ENCODE measurements around the gene ESPNL.
A peak's percentile ranks its signal among the peaks of the same experiment; 100 is the strongest.

ESPNL gene

DNA sequence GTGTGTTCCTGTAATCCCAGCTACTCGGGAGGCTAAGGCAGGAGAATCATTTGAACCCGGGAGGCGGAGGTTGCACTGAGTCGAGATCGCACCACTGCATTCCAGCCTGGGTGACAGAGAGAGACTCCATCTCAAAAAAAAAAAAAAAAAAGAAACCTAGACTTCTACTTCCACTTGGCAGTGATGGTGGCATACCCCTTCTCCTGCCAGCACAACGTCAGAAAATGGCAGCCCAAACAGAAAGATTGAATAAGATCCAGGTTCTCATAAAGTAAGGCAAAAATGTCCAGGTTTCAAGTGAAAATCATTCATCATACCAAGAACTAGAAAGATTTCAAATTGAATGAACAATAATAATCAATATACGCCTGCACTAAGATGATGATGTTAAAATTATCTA, 15.4 kb upstream of the ESPNL start:
- Mint-ChIP-seq H3K4me3 (no peak overlapping the region), H3K9me3 (no peaks in the 10 kb centered on the region), H3K27me3 (ENCODE audit: low read depth) (no peaks in the 10 kb centered on the region), H3K27ac (no peak overlapping the region), H3K4me1 (ENCODE audit: low read depth) (peaks cover 5% of the 10 kb centered on the region), H3K36me3 (ENCODE audit: low read depth) (peaks cover 42% of the 10 kb centered on the region)

DNA sequence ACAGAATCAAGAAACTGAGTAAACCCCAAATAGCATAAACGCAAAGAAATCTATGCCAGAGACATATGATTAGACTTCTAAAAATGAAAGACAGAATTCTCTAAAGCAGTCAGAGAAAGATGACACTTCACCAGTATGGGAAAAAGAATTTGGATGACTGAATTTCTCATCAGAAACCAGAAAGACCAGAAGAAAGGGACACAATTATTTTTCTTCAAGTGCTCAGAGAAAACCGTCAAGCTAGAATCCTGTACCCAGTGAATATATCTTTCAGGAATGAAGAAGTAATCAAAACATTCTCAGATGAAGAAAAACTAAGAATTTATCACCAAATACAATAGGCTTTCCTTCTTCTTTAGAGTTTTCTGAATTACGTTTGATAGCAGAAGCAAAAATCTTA, 14.2 kb upstream of the ESPNL start:
- Mint-ChIP-seq H3K9me3 (no peaks in the 10 kb centered on the region), H3K36me3 (ENCODE audit: low read depth) (peaks cover 36% of the 10 kb centered on the region), H3K4me3 (no peak overlapping the region), H3K27ac (no peak overlapping the region), H3K4me1 (ENCODE audit: low read depth) (peaks cover 5% of the 10 kb centered on the region), H3K27me3 (ENCODE audit: low read depth) (no peaks in the 10 kb centered on the region)

DNA sequence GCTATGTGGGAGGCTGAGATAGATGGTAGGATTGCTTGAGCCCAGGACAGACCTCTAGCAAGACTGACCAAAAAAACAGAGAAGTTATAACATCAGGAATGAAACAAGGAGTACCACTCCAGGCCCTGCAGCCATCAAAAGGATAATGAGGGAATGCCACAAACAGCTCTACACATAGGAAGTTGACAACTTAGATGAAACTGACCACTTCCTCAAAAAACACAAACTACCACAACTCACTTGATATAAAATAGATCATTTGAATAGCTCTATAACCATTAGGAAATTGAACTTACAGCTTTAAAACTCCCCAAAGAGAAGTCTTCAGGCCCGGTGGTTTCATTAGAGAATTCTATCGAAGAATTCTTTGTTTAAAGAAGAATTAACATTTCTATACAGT, 12.9 kb upstream of the ESPNL start:
- no peaks in the 10 kb centered on the region for H3K27me3 Mint-ChIP-seq (ENCODE audit: low read depth)
- H3K27ac Mint-ChIP-seq, result no peak overlapping the region
- peaks cover 29% of the 10 kb centered on the region for H3K36me3 Mint-ChIP-seq (ENCODE audit: low read depth)
- no peak overlapping the region for H3K4me3 Mint-ChIP-seq
- H3K9me3 Mint-ChIP-seq, result no peaks in the 10 kb centered on the region
- H3K4me1 Mint-ChIP-seq (ENCODE audit: low read depth), result peaks cover 5% of the 10 kb centered on the region

DNA sequence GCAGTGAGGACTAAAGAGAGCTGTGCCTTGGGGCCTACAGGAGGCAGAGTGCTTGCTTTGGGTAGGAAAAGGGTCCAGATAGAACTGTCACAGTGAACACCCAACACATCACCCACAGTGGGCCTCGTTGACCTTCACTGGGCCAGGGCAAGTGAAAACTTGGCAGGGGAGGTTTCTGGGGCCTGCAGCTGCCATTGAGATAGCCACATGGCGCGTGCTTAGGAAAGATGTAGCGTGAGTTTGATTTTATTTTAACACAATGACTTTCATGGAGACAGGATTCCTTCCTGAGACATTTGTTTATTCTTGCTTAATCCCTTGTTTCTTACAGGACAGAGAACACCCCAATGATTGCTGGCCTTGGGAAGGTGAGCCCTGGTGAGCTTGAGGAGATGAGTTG, 9.3 kb upstream of the ESPNL start:
- Mint-ChIP-seq H3K4me1 (ENCODE audit: low read depth) (peaks cover 7% of the 10 kb centered on the region), H3K4me3 (no peak overlapping the region), H3K36me3 (ENCODE audit: low read depth) (peaks cover 16% of the 10 kb centered on the region), H3K27me3 (ENCODE audit: low read depth) (no peaks in the 10 kb centered on the region), H3K9me3 (no peaks in the 10 kb centered on the region), H3K27ac (no peak overlapping the region)

DNA sequence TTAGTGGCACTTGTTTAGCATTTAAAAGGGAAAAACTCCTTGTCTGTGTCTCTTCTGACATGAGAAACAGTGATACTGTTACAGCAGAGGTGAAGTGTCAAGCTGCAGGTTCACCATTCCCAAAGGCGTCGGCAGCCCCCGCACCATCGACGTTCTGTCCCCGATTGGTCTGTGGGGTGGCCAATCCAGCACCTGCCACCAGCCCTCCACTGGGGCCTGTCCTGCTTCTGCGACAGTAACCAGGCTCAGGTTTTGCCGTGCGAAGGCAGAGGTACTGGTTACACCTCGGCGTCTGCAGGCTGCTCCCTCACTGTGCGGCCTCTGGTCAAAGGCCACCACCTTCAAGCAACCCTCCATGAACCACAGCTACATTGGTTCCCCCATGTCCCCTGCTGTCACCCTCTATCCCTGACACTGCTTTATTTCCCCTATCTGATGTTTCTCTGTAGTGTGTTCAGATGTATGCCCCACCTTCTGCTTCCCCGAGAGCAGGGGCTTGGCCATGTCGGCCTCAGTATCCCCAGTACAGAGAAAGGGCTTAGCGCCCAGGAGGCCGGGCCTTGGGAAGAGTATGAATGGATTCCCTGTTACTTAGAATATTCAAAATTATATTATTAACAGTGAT, 8.6 kb upstream of the ESPNL start:
- peaks cover 7% of the 10 kb centered on the region for H3K4me1 Mint-ChIP-seq (ENCODE audit: low read depth)
- peaks cover 15% of the 10 kb centered on the region for H3K36me3 Mint-ChIP-seq (ENCODE audit: low read depth)
- H3K9me3 Mint-ChIP-seq, result no peaks in the 10 kb centered on the region
- H3K4me3 Mint-ChIP-seq, result no peak overlapping the region
- H3K27me3 Mint-ChIP-seq (ENCODE audit: low read depth), result no peaks in the 10 kb centered on the region
- no peak overlapping the region for H3K27ac Mint-ChIP-seq

DNA sequence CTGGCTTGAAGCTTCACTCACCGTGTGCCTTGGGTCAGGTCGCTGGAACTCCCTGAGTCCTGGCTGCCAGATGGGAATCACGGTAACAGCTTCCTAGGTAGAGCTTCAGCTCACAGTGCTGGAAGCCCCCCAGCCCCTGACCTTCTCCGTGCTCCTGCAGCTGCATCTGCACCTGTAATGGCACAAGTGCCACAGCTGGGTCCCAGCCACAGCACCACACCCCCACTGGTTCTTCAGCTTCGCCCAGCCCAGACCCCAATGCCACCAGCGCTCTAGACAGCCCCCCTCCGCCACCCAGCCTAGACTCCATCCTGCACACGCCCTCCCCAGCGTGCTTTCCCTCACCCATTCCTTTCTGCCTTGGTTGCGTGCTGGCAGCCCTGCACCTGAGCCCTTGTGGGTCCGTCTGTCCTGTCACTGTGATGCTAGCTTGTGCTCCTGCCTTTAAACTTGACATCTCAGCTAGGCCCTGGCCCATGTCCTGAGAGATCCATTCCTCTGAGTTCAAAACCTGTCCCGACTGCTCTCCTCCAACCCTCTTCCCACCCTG, 7.6 kb upstream of the ESPNL start:
- Mint-ChIP-seq H3K27ac (peak overlapping the region; percentile 67), H3K4me1 (ENCODE audit: low read depth) (peaks cover 2% of the 10 kb centered on the region), H3K4me3 (no peak overlapping the region), H3K27me3 (ENCODE audit: low read depth) (no peaks in the 10 kb centered on the region), H3K9me3 (no peaks in the 10 kb centered on the region), H3K36me3 (ENCODE audit: low read depth) (peaks cover 15% of the 10 kb centered on the region)

DNA sequence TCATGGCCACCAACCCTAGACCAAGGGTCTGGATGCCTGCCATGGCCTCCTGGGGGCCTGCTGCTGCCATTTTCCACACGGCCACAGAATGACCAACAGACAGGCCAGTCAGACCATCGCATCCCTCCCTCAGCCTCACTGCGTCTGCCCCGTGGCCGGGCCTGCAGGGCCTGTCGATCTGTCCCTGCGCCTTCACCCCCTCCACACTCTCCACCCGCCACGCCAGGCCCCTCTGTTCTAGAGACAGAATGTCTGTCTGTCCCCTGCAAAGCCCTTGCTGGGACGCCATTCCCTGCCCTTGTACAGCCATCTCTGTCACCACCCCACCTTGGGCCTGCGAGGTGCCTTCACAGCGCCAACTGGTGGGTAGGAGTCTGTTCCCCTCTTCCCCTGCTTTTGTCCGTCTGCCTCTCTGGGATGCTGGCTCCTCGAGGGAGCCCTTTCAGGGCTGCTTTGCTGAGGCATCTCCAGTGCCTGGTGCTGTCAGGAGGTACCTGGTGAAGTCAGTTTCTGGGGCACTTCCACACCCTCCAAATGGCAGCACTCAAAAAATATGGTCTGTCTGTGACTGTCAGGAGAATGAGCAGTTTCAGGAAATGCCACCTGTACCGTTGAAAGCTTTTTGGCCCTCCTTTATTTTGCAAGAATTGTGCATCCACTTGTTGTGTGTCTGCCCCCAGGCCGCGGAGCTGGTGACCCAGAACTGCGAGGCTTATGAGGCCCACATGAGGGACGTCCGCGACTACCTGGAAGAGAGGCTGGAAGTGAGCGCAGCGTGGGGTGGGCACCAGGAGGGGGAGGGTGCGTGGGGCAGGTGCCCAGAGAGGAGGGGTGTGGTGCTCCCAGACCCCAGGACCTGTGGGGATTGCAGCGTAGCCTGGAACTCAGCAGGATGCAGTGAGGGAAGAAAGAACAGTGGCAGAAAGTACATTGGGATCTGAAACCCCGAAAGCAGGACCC, 6.7 kb upstream of the ESPNL start:
- Mint-ChIP-seq H3K4me1 (ENCODE audit: low read depth) (peaks cover 2% of the 10 kb centered on the region), H3K4me3 (no peak overlapping the region), H3K27me3 (ENCODE audit: low read depth) (no peaks in the 10 kb centered on the region), H3K9me3 (no peaks in the 10 kb centered on the region), H3K27ac (peak overlapping the region; percentile 26), H3K36me3 (ENCODE audit: low read depth) (peaks cover 15% of the 10 kb centered on the region)

DNA sequence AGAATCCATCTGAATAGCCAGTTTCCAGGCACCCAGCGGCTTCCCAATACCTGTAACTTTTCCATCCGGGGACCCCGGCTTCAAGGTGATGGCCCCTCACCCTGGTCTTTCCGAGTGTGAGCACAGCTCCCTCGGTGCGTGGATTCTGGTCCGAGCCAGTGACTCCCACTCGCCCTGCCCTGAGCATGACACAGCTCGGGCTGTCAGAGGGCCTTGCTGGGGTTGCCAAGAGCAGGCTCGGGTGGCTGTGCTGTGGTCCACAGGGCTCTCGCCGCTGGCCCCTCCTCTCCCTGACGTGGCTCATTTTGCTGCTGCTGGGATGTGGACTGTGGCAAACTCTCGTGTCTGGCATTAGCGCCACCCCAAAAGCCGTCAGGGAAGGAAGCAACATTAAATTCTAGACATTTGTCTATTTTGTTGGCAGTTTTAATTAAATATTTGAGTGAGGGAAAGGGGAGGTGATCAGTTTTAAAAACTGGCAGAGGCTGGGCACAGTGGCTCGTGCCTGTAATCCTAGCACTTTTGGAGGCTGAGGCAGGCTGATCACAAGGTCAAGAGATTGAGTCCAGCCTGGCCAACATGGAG, 5.6 kb upstream of the ESPNL start:
- Mint-ChIP-seq H3K4me3 (no peak overlapping the region), H3K9me3 (no peaks in the 10 kb centered on the region), H3K4me1 (ENCODE audit: low read depth) (peaks cover 5% of the 10 kb centered on the region), H3K36me3 (ENCODE audit: low read depth) (peaks cover 13% of the 10 kb centered on the region), H3K27ac (no peak overlapping the region), H3K27me3 (ENCODE audit: low read depth) (no peaks in the 10 kb centered on the region)

DNA sequence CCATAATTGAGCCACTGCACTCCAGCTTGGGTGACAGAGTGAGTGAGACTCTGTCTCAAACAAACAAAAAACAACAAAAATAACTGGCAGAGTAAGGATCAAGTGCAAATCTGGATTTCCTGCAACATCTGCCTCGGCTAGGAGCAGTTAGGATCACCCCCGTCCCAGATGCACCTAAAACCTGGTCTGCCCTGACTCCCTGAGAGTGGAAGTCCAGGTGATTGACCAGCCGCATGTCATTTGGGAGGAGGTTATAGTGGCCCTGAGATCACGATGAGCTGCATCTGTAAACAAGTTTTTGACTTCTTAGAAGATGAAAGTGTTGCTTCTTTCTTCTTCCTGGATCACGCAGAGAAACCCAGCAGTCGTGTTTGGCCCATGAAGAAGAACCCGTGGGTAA, 5.0 kb upstream of the ESPNL start:
- H3K27ac Mint-ChIP-seq, result no peak overlapping the region
- no peak overlapping the region for H3K4me3 Mint-ChIP-seq
- no peaks in the 10 kb centered on the region for H3K9me3 Mint-ChIP-seq
- H3K36me3 Mint-ChIP-seq (ENCODE audit: low read depth), result peaks cover 9% of the 10 kb centered on the region
- no peaks in the 10 kb centered on the region for H3K27me3 Mint-ChIP-seq (ENCODE audit: low read depth)
- H3K4me1 Mint-ChIP-seq (ENCODE audit: low read depth), result peaks cover 5% of the 10 kb centered on the region

DNA sequence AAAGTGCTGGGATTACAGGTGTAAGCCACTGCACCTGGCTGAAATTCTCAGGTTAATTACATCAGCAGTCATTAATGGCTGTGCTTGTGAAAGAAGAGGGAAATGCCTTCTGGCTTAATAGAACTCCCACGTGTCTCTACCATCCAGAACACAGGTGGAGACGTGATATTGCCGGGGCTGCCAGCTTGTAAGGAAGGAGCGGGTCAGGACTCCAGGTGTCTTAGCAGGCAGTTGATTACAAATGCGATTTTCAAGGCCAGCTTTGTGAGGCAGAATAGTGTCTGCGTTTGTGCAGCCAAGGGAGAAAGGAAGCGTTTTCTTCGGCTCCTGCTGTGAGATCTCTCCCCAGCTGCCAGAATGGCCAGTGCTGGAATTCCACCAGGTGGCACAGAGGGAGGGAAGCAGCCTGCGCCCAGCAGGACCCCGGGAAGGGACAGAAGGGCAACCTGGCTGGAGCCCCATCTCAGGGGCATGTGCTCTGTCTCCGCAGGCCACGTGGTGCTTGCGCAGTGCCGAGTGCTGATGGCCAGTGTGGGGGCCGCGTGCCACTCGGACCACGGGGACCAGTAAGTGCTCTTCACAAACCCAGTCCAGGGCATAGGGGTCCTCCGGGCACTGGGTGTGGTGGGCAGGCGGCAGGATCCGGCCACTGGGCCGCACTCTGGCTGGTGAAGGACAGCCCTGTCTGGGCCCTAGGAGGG, 3.7 kb upstream of the ESPNL start:
- Mint-ChIP-seq H3K27ac (no peak overlapping the region), H3K4me1 (ENCODE audit: low read depth) (peaks cover 5% of the 10 kb centered on the region), H3K36me3 (ENCODE audit: low read depth) (peaks cover 9% of the 10 kb centered on the region), H3K4me3 (no peak overlapping the region), H3K9me3 (no peaks in the 10 kb centered on the region), H3K27me3 (ENCODE audit: low read depth) (no peaks in the 10 kb centered on the region)

DNA sequence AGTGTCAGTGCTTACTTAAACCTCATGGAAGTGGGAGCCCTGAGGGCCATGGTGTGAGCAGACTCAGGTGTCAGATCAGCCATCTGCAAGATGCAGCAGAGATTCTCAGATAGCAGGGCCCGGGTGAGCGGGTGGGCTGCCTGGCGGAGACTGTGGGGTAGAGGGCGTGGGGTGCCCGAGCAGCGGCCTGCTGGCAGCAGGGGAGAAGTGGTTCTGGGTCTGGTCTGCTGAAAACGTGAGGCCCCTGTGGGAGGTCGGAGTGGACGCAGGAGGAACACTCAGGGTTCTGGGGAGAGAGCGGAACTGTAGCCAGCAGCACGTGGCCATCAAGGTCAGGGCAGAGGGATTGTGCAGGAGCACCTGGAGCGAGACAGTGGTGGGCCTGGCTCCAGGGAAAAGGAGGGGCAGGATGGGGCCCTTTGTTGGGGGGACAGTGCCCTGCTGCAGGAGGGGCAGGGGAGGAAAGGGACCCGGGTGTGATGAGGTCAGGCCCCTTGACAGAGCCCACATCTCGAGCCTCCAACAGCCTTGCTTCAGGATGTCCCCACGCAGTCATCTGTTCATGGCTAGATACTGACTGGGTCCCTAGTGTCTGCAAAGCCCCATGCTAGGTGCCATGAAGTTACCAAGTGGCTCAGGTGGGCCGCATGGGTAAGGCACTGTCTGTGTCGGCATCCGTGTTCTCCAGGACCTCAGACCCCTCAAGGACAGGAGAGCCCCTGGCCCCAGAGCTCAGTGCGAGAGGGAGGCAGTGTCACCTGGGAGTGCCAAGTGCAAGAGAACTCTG, 2.7 kb upstream of the ESPNL start:
- H3K4me1 Mint-ChIP-seq (ENCODE audit: low read depth), result peaks cover 5% of the 10 kb centered on the region
- no peaks in the 10 kb centered on the region for H3K27me3 Mint-ChIP-seq (ENCODE audit: low read depth)
- H3K27ac Mint-ChIP-seq, result no peak overlapping the region
- no peak overlapping the region for H3K4me3 Mint-ChIP-seq
- no peaks in the 10 kb centered on the region for H3K9me3 Mint-ChIP-seq
- H3K36me3 Mint-ChIP-seq (ENCODE audit: low read depth), result peaks cover 8% of the 10 kb centered on the region

DNA sequence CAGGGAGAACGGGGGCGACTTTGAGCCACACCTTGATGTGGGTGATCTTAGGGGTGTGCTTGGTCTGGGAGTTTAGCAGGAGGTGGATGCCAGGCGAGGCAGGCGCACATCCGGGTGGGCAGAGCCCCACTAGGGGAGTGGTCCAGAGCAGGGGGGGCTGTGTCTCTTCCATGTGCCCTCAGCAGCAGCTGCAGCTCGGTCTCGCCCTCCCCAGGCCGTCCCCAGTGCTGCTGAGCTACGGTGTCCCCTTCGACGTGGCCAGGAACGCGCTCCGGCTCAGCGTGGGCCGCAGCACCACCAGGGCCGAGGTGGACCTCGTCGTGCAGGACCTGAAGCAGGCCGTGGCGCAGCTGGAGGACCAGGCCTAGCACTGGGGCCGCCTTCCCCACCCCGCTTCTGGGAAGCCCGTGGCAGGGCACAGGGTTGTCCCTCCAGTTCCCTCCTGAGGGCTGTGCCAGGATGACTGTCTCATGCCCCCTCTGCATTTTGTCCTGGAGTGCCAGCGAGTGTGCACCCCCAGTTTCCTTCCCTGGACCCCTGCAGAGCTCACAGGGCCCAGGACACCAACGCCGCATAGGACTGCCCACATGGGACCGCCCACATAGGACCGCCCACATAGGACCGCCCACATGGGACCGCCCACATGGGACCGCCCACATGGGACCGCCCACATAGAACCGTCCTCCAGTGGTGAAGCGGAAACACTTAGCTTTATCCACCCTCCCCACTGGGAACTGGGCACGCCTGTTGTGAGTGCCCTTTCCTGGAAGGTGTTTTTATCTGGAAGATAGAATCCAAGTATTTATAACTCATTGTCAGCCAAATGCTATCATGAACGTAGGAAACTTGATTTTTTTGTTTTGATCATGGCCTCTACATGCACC, 1.9 kb upstream of the ESPNL start:
- H3K4me1 Mint-ChIP-seq (ENCODE audit: low read depth), result peaks cover 5% of the 10 kb centered on the region
- H3K4me3 Mint-ChIP-seq, result no peak overlapping the region
- no peaks in the 10 kb centered on the region for H3K27me3 Mint-ChIP-seq (ENCODE audit: low read depth)
- no peak overlapping the region for H3K27ac Mint-ChIP-seq
- H3K9me3 Mint-ChIP-seq, result no peaks in the 10 kb centered on the region
- peaks cover 4% of the 10 kb centered on the region for H3K36me3 Mint-ChIP-seq (ENCODE audit: low read depth)

Measured in T-helper 1 cell treated with Interleukin-12 subunit alpha and Interleukin-12 subunit beta and Interleukin-4 antibody, amounts not matched to agents 30 μg/mL and 1 μg/mL, for 36 hours (primary cell).